ENCODE results near the gene VPS35.

Gene VPS35

DNA sequence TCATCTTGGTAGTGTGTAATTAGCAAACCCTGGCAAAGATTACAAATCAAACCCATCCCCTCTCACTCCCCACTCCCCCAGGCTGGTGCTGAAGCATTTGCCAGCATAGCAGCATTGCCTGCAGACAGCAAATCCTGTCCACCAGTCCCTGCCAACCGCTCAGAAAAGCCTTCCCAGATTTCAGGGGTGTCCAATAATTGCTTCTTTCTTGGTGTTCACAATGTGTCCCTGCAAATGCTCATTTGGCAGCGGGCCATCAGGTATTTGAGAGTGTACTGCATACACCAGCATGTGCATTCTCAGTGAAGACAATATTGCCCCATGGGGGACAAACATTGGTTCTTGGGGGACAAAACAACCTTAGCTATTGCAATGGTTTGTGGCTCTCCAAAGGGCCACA lies 28.7 kb upstream of the VPS35 start:
- H3K27me3 Mint-ChIP-seq (ENCODE audit: low read depth) = no peaks in the 10 kb centered on the region
- H3K36me3 Mint-ChIP-seq (ENCODE audit: low read depth) = no peaks in the 10 kb centered on the region
- H3K9me3 Mint-ChIP-seq = no peaks in the 10 kb centered on the region

DNA sequence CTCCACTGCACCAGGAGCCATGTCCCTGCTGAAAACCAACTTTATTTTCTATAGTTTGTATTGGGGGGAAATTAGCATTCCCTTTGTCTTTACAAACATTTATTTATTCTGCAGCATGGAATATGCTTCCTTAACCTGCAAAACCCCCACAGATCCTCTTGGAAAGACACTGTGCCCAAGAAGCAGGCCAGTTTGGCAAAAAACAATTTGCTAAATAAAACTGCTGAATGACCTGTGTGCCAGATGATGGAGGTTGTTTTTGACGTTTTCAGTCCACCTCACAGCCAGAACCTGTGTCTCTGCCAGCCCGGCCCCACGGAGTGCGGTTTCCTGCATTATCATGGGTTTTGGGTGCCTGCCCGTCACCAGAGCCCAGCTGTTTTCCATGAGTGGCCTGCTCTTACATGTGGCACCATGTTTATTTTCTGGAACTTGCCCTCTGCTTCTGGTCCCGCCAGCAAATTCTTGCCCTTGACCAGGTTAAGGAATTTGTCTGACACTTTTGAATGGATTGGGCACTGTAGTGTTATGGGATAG lies 26.9 kb upstream of the VPS35 start:
- no peak overlapping the region for H3K27ac Mint-ChIP-seq
- TF ChIP-seq, protein P1, sequence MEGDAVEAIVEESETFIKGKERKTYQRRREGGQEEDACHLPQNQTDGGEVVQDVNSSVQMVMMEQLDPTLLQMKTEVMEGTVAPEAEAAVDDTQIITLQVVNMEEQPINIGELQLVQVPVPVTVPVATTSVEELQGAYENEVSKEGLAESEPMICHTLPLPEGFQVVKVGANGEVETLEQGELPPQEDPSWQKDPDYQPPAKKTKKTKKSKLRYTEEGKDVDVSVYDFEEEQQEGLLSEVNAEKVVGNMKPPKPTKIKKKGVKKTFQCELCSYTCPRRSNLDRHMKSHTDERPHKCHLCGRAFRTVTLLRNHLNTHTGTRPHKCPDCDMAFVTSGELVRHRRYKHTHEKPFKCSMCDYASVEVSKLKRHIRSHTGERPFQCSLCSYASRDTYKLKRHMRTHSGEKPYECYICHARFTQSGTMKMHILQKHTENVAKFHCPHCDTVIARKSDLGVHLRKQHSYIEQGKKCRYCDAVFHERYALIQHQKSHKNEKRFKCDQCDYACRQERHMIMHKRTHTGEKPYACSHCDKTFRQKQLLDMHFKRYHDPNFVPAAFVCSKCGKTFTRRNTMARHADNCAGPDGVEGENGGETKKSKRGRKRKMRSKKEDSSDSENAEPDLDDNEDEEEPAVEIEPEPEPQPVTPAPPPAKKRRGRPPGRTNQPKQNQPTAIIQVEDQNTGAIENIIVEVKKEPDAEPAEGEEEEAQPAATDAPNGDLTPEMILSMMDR (IDR thresholded peaks at IDR 0.05; ENCODE audit: unreplicated experiment in 3 of 3) = no peak
- no peak overlapping the region for H3K4me3 Mint-ChIP-seq
- H3K27me3 Mint-ChIP-seq (ENCODE audit: low read depth) = no peaks in the 10 kb centered on the region
- no peaks in the 10 kb centered on the region for H3K4me1 Mint-ChIP-seq
- no peaks in the 10 kb centered on the region for H3K9me3 Mint-ChIP-seq
- no peaks in the 10 kb centered on the region for H3K36me3 Mint-ChIP-seq (ENCODE audit: low read depth)

More for the DNA sequence above, 28.7 kb upstream of the VPS35 start:
- TF ChIP-seq, protein P1 (IDR thresholded peaks at IDR 0.05; ENCODE audit: unreplicated experiment in 3 of 3) = no peak
- Mint-ChIP-seq H3K4me1 (no peaks in the 10 kb centered on the region), H3K4me3 (no peak overlapping the region), H3K27ac (no peak overlapping the region)

DNA sequence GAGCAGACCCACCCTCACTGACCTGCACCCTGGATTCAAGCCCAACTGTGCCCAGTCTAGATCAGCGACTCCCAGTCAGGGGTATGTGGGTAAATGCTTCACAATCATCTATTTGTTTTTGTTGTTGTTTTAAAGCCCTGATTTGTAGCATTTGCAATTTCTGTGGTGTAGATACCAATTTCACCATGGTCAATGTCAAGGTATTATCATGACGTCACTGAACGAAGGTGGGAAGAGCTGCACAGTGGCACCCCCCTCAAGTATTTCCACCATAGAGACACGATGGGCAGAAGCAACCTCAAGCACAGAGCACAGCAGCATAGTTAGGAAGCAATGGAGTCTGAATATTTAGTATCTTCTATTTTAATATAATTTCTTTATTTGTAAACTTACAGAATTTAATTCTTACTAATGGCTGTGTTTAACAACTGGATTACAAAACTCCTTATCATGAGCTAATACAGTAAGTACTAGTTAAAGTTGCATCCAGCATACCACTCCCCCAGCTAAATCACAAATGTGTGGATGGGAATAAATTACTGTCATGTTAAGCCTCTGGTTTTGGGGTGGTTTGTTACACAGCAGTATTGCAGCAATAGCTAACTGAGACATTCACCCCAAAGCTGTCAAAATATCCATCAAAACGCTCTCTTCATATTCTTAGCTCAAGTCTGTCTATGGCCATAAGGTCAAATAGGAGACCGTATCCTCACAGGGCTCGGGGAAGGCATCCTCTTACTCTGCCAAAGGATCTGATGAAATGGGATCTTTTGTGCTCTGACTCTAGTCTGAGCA lies 26.0 kb upstream of the VPS35 start:
- Mint-ChIP-seq H3K9me3 (no peaks in the 10 kb centered on the region), H3K4me3 (no peak overlapping the region), H3K36me3 (ENCODE audit: low read depth) (no peaks in the 10 kb centered on the region), H3K27ac (no peak overlapping the region), H3K27me3 (ENCODE audit: low read depth) (no peaks in the 10 kb centered on the region), H3K4me1 (no peaks in the 10 kb centered on the region)
- TF ChIP-seq, protein P1 (IDR thresholded peaks at IDR 0.05; ENCODE audit: unreplicated experiment in 3 of 3) = no peak

DNA sequence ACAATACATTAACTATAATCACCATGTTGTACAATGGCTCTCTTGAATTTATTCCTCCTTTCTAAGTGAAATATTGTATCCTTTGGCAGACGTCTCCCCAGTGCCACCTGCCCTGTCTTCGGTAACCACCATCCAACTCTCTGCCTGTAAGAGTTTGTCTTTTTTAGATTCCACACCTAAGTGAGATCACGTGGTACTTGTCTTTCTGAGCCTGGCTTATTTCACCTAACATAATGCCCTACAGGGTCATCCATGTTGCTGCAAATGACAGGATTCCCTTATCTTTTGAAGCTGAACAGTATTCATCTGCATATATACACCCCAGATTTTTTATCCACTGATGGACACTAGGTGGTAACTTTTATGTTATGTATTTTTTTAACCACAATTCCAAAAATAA lies 24.7 kb upstream of the VPS35 start:
- H3K4me1 Mint-ChIP-seq = no peaks in the 10 kb centered on the region
- H3K27ac Mint-ChIP-seq = no peak overlapping the region
- H3K27me3 Mint-ChIP-seq (ENCODE audit: low read depth) = no peaks in the 10 kb centered on the region
- no peaks in the 10 kb centered on the region for H3K36me3 Mint-ChIP-seq (ENCODE audit: low read depth)
- H3K4me3 Mint-ChIP-seq = no peak overlapping the region
- TF ChIP-seq, protein P1 (IDR thresholded peaks at IDR 0.05; ENCODE audit: unreplicated experiment in 3 of 3) = no peak
- H3K9me3 Mint-ChIP-seq = no peaks in the 10 kb centered on the region

DNA sequence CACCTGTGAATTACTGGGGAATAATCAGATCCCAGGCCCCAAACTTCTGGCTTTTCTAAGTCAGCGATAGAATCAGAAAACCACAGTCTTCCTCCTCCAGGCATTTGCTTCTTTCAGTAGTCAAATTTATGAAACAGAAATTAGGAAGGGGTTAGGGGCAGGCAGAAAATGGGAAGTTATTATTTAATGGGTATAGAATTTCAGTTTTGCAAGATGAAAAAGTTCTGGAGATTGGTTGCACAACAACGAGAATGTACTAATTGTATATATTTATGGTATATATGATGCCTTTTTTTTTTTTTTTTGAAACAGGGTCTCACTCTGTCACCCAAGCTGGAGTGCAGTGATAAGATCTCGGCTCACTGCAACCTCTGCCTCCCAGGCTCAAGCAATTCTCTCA lies 23.9 kb upstream of the VPS35 start:
- H3K36me3 Mint-ChIP-seq (ENCODE audit: low read depth) = no peaks in the 10 kb centered on the region
- no peaks in the 10 kb centered on the region for H3K9me3 Mint-ChIP-seq
- no peak overlapping the region for H3K4me3 Mint-ChIP-seq
- TF ChIP-seq, protein P1 (IDR thresholded peaks at IDR 0.05; ENCODE audit: unreplicated experiment in 3 of 3) = no peak
- no peaks in the 10 kb centered on the region for H3K27me3 Mint-ChIP-seq (ENCODE audit: low read depth)
- H3K4me1 Mint-ChIP-seq = no peaks in the 10 kb centered on the region
- H3K27ac Mint-ChIP-seq = no peak overlapping the region
